H1 (cell line): ENCODE results near the gene HSD17B4. TPM values are rescaled to one million over a fixed set of nuclear protein-coding genes. Genes with fewer than 3 reads are reported as not detected.

Experiments
- CTCF ChIA-PET: fragments of 300-600 bp; sonication (Branson Sonifier 250); formaldehyde crosslinking; loops from one replicate; lab custom pipeline; 2021; ENCODE audit not compliant: partially characterized antibody; lab: Charles Lee
- POLR2A ChIA-PET: fragments of 300-600 bp; sonication (Branson Sonifier 250); formaldehyde crosslinking; loops from one replicate; lab custom pipeline; 2021; ENCODE audit warnings: inconsistent platforms; ENCODE audit not compliant: partially characterized antibody; lab: Charles Lee
- DNase-seq, 2 experiments: peaks; one replicate each; pipeline versions ENCODE4 v3.0.0 to v3.0.0-alpha.2; 2010 to 2022; ENCODE audit warnings: low spot score in 2 of 2, low read depth in 1 of 2, mixed read lengths in 1 of 2
- FAIRE-seq: peaks from 2 replicates; lab custom pipeline; 2011; peaks lifted over from hg19 to GRCh38; lab: Jason Lieb, UNC
- H2AFZ ChIP-seq: 2 replicates; pipeline ENCODE4 v1.8.1; 2012; ENCODE audit warnings: low read length, inconsistent platforms
- H2AK5ac ChIP-seq: 2 replicates; pipeline ENCODE4 v1.6.1; 2013; ENCODE audit warnings: low read depth, low read length
- H2BK120ac ChIP-seq: replicated peaks from 2 replicates; pipeline ENCODE3; 2013; ENCODE audit warnings: low read depth, low read length, inconsistent platforms
- H2BK12ac ChIP-seq: 2 replicates; pipeline ENCODE4 v1.6.1; 2013; ENCODE audit warnings: low read depth, low read length
- H2BK15ac ChIP-seq: 2 replicates; pipeline ENCODE4 v1.6.1; 2013; ENCODE audit warnings: low read length
- H2BK20ac ChIP-seq: 2 replicates; pipeline ENCODE4 v1.6.1; 2013; ENCODE audit warnings: low read length
- H2BK5ac ChIP-seq: 2 replicates; pipeline ENCODE4 v1.6.1; 2013; ENCODE audit warnings: low read depth, low read length
- H3K14ac ChIP-seq: 2 replicates; pipeline ENCODE4 v1.6.1; 2013; ENCODE audit warnings: inconsistent platforms; ENCODE audit not compliant: insufficient read length
- H3K18ac ChIP-seq: 2 replicates; pipeline ENCODE4 v1.6.1; 2013; ENCODE audit warnings: low read length; ENCODE audit errors: extremely low read depth
- H3K23ac ChIP-seq: 2 replicates; pipeline ENCODE4 v1.6.1; 2013; ENCODE audit warnings: inconsistent platforms; ENCODE audit not compliant: insufficient read length
- H3K23me2 ChIP-seq: 2 replicates; pipeline ENCODE4 v1.6.1; 2013; ENCODE audit warnings: low read depth, low read length
- H3K27ac ChIP-seq: 2 replicates; pipeline ENCODE4 v1.6.1; 2011; ENCODE audit warnings: low read depth, low read length, inconsistent platforms
- H3K27me3 ChIP-seq, 4 experiments: replicated peaks in 1 of 4; 1 replicate in 1 of 4; 2 replicates in 3 of 4; pipeline versions ENCODE4 v1.6.1 to v1.8.1; 2011 to 2013; ENCODE audit warnings: low read length in 3 of 4, mild to moderate bottlenecking in 3 of 4, inconsistent platforms in 2 of 4, mixed read lengths in 2 of 4, moderate library complexity in 1 of 4; ENCODE audit not compliant: control insufficient read depth in 3 of 4, insufficient read depth in 3 of 4; ENCODE audit errors: extremely low read depth in 1 of 4
- H3K36me3 ChIP-seq, 4 experiments: 2 replicates each; pipeline versions ENCODE4 v1.6.1 to v1.8.1; 2011 to 2013; ENCODE audit warnings: mild to moderate bottlenecking in 4 of 4, low read length in 3 of 4, moderate library complexity in 2 of 4, control low read depth in 1 of 4, inconsistent platforms in 1 of 4; ENCODE audit not compliant: insufficient read depth in 4 of 4, control insufficient read depth in 2 of 4
- H3K4ac ChIP-seq: replicated peaks from 2 replicates; pipeline ENCODE3; 2013; ENCODE audit warnings: low read length, low read depth, mixed read lengths, inconsistent platforms; ENCODE audit not compliant: insufficient read length
- H3K4me1 ChIP-seq, 4 experiments: replicated peaks in 1 of 4; 1 replicate in 1 of 4; 2 replicates in 3 of 4; pipeline versions ENCODE4 v1.6.1 to v1.8.1; 2011 to 2013; ENCODE audit warnings: low read length in 3 of 4, inconsistent platforms in 2 of 4, mixed read lengths in 1 of 4; ENCODE audit not compliant: insufficient read depth in 4 of 4, control insufficient read depth in 3 of 4
- H3K4me2 ChIP-seq, 2 experiments: 2 replicates each; pipeline versions ENCODE4 v1.6.1 to v1.8.1; 2011 to 2013; ENCODE audit warnings: low read depth in 2 of 2, low read length in 2 of 2, control low read depth in 1 of 2, inconsistent platforms in 1 of 2, mild to moderate bottlenecking in 1 of 2; ENCODE audit not compliant: insufficient read depth in 1 of 2
- H3K4me3 ChIP-seq, 4 experiments: fragments of 200-600, 300-600 bp in 1 of 4; sonication (generic), shearing (Covaris generic), sonication (Bioruptor Twin) in 1 of 4; 2 replicates each; pipeline versions ENCODE4 v1.5.1 to v1.8.1; 2011 to 2016; ENCODE audit warnings: low read length in 4 of 4, low read depth in 3 of 4, control low read depth in 2 of 4, inconsistent platforms in 2 of 4, mild to moderate bottlenecking in 2 of 4, mixed read lengths in 1 of 4, moderate library complexity in 1 of 4; ENCODE audit not compliant: insufficient read depth in 2 of 4; ENCODE audit errors: extremely low read depth in 1 of 4
- H3K56ac ChIP-seq: replicated peaks from 2 replicates; pipeline ENCODE3; 2013; ENCODE audit warnings: low read depth, mild to moderate bottlenecking, mixed read lengths, low read length, inconsistent platforms; ENCODE audit not compliant: insufficient read length
- H3K79me1 ChIP-seq: 2 replicates; pipeline ENCODE4 v1.6.1; 2013; ENCODE audit warnings: low read depth, low read length, control low read depth
- H3K79me2 ChIP-seq, 2 experiments: 2 replicates each; pipeline versions ENCODE4 v1.6.1 to v1.8.1; 2012 to 2013; ENCODE audit warnings: low read length in 2 of 2, mild to moderate bottlenecking in 2 of 2, inconsistent platforms in 1 of 2; ENCODE audit not compliant: insufficient read depth in 2 of 2, control insufficient read depth in 1 of 2
- H3K9ac ChIP-seq, 4 experiments: replicated peaks in 1 of 4; 1 replicate in 1 of 4; 2 replicates in 3 of 4; pipeline versions ENCODE4 v1.6.1 to v1.8.1; 2011 to 2013; ENCODE audit warnings: low read depth in 3 of 4, low read length in 3 of 4, control low read depth in 2 of 4, mild to moderate bottlenecking in 2 of 4, moderate library complexity in 2 of 4, inconsistent platforms in 1 of 4; ENCODE audit errors: extremely low read depth in 1 of 4
- H3K9me3 ChIP-seq, 2 experiments: 2 replicates each; pipeline versions ENCODE4 v1.6.1 to v1.8.1; 2012 to 2013; ENCODE audit warnings: mild to moderate bottlenecking in 2 of 2, moderate library complexity in 2 of 2, control low read depth in 1 of 2, inconsistent platforms in 1 of 2, low read depth in 1 of 2, low read length in 1 of 2, mixed read lengths in 1 of 2; ENCODE audit not compliant: insufficient read depth in 2 of 2
- H4K20me1 ChIP-seq, 2 experiments: replicated peaks in 1 of 2; 2 replicates each; pipeline versions ENCODE3 to v1.8.1; 2011 to 2013; ENCODE audit warnings: inconsistent platforms in 2 of 2, low read length in 2 of 2, mild to moderate bottlenecking in 1 of 2; ENCODE audit not compliant: insufficient read depth in 2 of 2, control insufficient read depth in 1 of 2
- H4K5ac ChIP-seq: 2 replicates; pipeline ENCODE4 v1.6.1; 2013; ENCODE audit warnings: low read length, low read depth, mixed read lengths, inconsistent platforms; ENCODE audit not compliant: insufficient read length
- H4K8ac ChIP-seq: 2 replicates; pipeline ENCODE4 v1.8.0; 2013; ENCODE audit warnings: mild to moderate bottlenecking, moderate library complexity, low read length, inconsistent platforms; ENCODE audit not compliant: insufficient read depth; ENCODE audit errors: extremely low read depth
- H4K91ac ChIP-seq: replicated peaks from 2 replicates; pipeline ENCODE3; 2013; ENCODE audit warnings: low read length, mixed read lengths, inconsistent platforms; ENCODE audit not compliant: insufficient read length
- TEAD4 ChIP-seq: IDR thresholded peaks from 2 replicates; pipeline ENCODE4 v1.6.1; 2012; ENCODE audit warnings: low read depth, low read length, inconsistent platforms, mixed read lengths
- WGBS, 2 experiments: shearing (Covaris generic) in 1 of 2; methylation state at CpG; one replicate each; pipeline versions ENCODE4 v1.1.6 to v1.1.7; 2013 to 2015; ENCODE audit warnings: low lambda C conversion rate in 2 of 2, mixed read lengths in 2 of 2, inconsistent platforms in 1 of 2, low coverage in 1 of 2, missing lambda C conversion rate in 1 of 2; ENCODE audit not compliant: insufficient replicate concordance in 2 of 2, insufficient coverage in 1 of 2, insufficient read length in 1 of 2; ENCODE audit errors: extremely low coverage in 1 of 2, missing lambda C conversion rate in 1 of 2; 5-methylcytosine and 5-hydroxymethylcytosine counted together
- polyA plus RNA-seq, 7 experiments: library from polyadenylated mRNA; depleted of rRNA in 3 of 7; stranded (reverse) in 5 of 7; unstranded in 2 of 7; fragments of >200 nt in 5 of 7; fragments of 200-250 nt in 2 of 7; gene quantifications; 1 replicate in 5 of 7; 2 replicates in 1 of 7; 4 replicates in 1 of 7; pipeline versions ENCODE4 v1.2.1 to v1.2.3, GENCODE V29; 2011 to 2013; ENCODE audit warnings: missing spikeins in 2 of 7, mixed read lengths in 2 of 7
- total RNA-seq: library from RNA; stranded (reverse); fragmentation: NEBNext Ultra II Directional; extraction: Animal tissue kit (Norgen Biotek cat#: 25700); gene quantifications from 2 replicates; pipeline ENCODE4 v1.2.1, GENCODE V29; 2021

The HSD17B4 gene
- total and polyA plus RNA-seq, 2 of the 8 experiments (the other 6 are each of a cell fraction or from before 2014, with no cell fraction given), result 305 to 369 TPM

- FAIRE-seq (no peak), DNase-seq (no peak)
- H3K23ac ChIP-seq, result no peak overlapping the region
- no peaks in the 10 kb centered on the region; a peak in 1 of 7 replicates for H3K27me3 ChIP-seq
- H3K4me1 ChIP-seq, result peaks cover 0 to 4% (median under 1%) of the 10 kb centered on the region in 4 experiments; a peak in 3 of 7 replicates
- H4K8ac ChIP-seq, result no peak overlapping the region
- peaks cover 2% of the 10 kb centered on the region for H3K23me2 ChIP-seq
- no peak overlapping the region for H2BK120ac ChIP-seq
- H2BK15ac ChIP-seq, result no peak overlapping the region
- H3K9me3 ChIP-seq, result peaks cover 11% of the 10 kb centered on the region in 2 experiments
- ChIA-PET POLR2A (no interaction called here), CTCF (interaction anchor here (0.9 to 1.4 kb wide), 3 partner anchors 9 to 10 kb away, joined by 3 to 4 read pairs (median 3); no protein-coding TSS in a partner anchor)
- H2BK12ac ChIP-seq, result no peak overlapping the region
- no peak overlapping the region for H2AFZ ChIP-seq
- 0 out of 2 replicates have a peak, but pooled peaks cover 3% of the 10 kb centered on the region for H3K79me1 ChIP-seq
- H3K79me2 ChIP-seq, result peaks cover 4 to 20% of the 10 kb centered on the region in 2 experiments; a peak in 3 of 4 replicates
- H3K14ac ChIP-seq, result no peak overlapping the region
- H3K56ac ChIP-seq, result no peak overlapping the region
- H3K4me3 ChIP-seq, result no peak overlapping the region
- no peaks in the 10 kb centered on the region for H4K20me1 ChIP-seq
- no peak overlapping the region for H2BK20ac ChIP-seq
- no peak overlapping the region for H3K27ac ChIP-seq
- H2AK5ac ChIP-seq, result no peak overlapping the region
- H4K5ac ChIP-seq, result no peak overlapping the region
- no peak overlapping the region for H4K91ac ChIP-seq
- H3K18ac ChIP-seq, result no peak overlapping the region
- no peak for TF ChIP-seq TEAD4
- no peak overlapping the region for H3K4ac ChIP-seq
- no peak overlapping the region for H2BK5ac ChIP-seq
- H3K9ac ChIP-seq, result no peak overlapping the region
- H3K36me3 ChIP-seq, result no peaks in the 10 kb centered on the region
- H3K4me2 ChIP-seq, result no peak overlapping the region
- 100% methylated on average over 3 of the region's 3 CpGs; no CpG with 5 or more reads in 1 of the 2 experiments for WGBS, 2 experiments
Observed at GRCh38 chr5:119449882-119450281, 2.4 kb upstream of the HSD17B4 start.
